IMR-90 (cell line): ENCODE results near the gene MDC1. TPM values are rescaled to one million over a fixed set of nuclear protein-coding genes. Genes with fewer than 3 reads are reported as not detected.

Experiments used
- ATAC-seq: fragments of 200-7000 bp; cut with Tn5 transposase; 2 replicates; pipeline ENCODE4 v1.9.1; 2020; ENCODE audit warnings: low read depth, mild to moderate bottlenecking, moderate library complexity
- BruUV-seq: library from RNA; stranded (reverse); fragments of 400-500 nt; replicated peaks from 2 replicates; lab custom pipeline; 2021; lab: Mats Ljungman, UMichigan
- CTCF ChIA-PET: fragments of 300-600 bp; formaldehyde crosslinking; extraction: SDS; loops from one replicate; lab custom pipeline; 2021; ENCODE audit warnings: antibody characterized with exemption; lab: Yijun Ruan, JAX
- POLR2A ChIA-PET: fragments of 300-600 bp; sonication (Branson Sonifier 250); formaldehyde crosslinking; loops from one replicate; lab custom pipeline; 2022; ENCODE audit warnings: antibody characterized with exemption; ENCODE audit not compliant: unreplicated experiment; lab: Charles Lee
- DNase-seq: peaks from one replicate; pipeline ENCODE4 v3.0.0; 2013
- H2AFZ ChIP-seq: replicated peaks from 2 replicates; pipeline ENCODE3; 2013; ENCODE audit warnings: low read length, mild to moderate bottlenecking; ENCODE audit not compliant: poor library complexity
- H2AK5ac ChIP-seq: 2 replicates; pipeline ENCODE4 v1.6.1; 2013; ENCODE audit warnings: low read depth, low read length, inconsistent platforms
- H2AK9ac ChIP-seq: replicated peaks from 2 replicates; pipeline ENCODE3; 2013; ENCODE audit warnings: mild to moderate bottlenecking, low read depth, low read length, moderate library complexity; ENCODE audit not compliant: poor library complexity
- H2BK120ac ChIP-seq: 2 replicates; pipeline ENCODE4 v1.6.1; 2013; ENCODE audit warnings: low read depth, low read length, inconsistent platforms
- H2BK15ac ChIP-seq: 3 replicates; pipeline ENCODE4 v1.6.1; 2013; ENCODE audit warnings: low read depth, low read length, inconsistent platforms
- H2BK20ac ChIP-seq: 2 replicates; pipeline ENCODE4 v1.6.1; 2013; ENCODE audit warnings: low read depth, mild to moderate bottlenecking, inconsistent platforms, low read length, moderate library complexity
- H2BK5ac ChIP-seq: 2 replicates; pipeline ENCODE4 v1.6.1; 2013; ENCODE audit warnings: mild to moderate bottlenecking, low read depth, low read length, inconsistent platforms; ENCODE audit not compliant: poor library complexity, severe bottlenecking
- H3K14ac ChIP-seq: replicated peaks from 2 replicates; pipeline ENCODE4 v1.6.1; 2013; ENCODE audit warnings: low read depth, low read length, inconsistent platforms
- H3K18ac ChIP-seq: 2 replicates; pipeline ENCODE4 v1.6.1; 2013; ENCODE audit warnings: low read depth, low read length, control low read depth
- H3K23ac ChIP-seq: 2 replicates; pipeline ENCODE4 v1.6.1; 2013; ENCODE audit warnings: low read depth, low read length, inconsistent platforms
- H3K27ac ChIP-seq: 2 replicates; pipeline ENCODE4 v1.5.1; 2013; ENCODE audit warnings: mild to moderate bottlenecking, control low read depth, low read length; ENCODE audit not compliant: insufficient read depth
- H3K27me3 ChIP-seq: 2 replicates; pipeline ENCODE4 v1.6.1; 2013; ENCODE audit warnings: low read length; ENCODE audit not compliant: control insufficient read depth, insufficient read depth
- H3K36me3 ChIP-seq: 2 replicates; pipeline ENCODE4 v1.6.1; 2013; ENCODE audit warnings: low read length, mixed read lengths; ENCODE audit not compliant: control insufficient read depth, insufficient read depth
- H3K4ac ChIP-seq: 2 replicates; pipeline ENCODE4 v1.6.1; 2013; ENCODE audit warnings: low read depth, low read length, inconsistent platforms
- H3K4me1 ChIP-seq: 2 replicates; pipeline ENCODE4 v1.6.1; 2013; ENCODE audit warnings: low read length, mixed read lengths; ENCODE audit not compliant: control insufficient read depth, insufficient read depth
- H3K4me2 ChIP-seq: 2 replicates; pipeline ENCODE4 v1.6.1; 2013; ENCODE audit warnings: low read depth, mild to moderate bottlenecking, control low read depth, low read length, moderate library complexity
- H3K4me3 ChIP-seq: 2 replicates; pipeline ENCODE4 v1.5.1; 2013; ENCODE audit warnings: low read depth, mild to moderate bottlenecking, control low read depth, low read length, moderate library complexity; ENCODE audit not compliant: insufficient read depth
- H3K56ac ChIP-seq: 2 replicates; pipeline ENCODE4 v1.6.1; 2013; ENCODE audit warnings: low read length, inconsistent platforms; ENCODE audit not compliant: insufficient read depth; ENCODE audit errors: extremely low read depth
- H3K79me1 ChIP-seq, 2 experiments: 2 replicates each; pipeline ENCODE4 v1.6.1; 2013; ENCODE audit warnings: low read length in 2 of 2, inconsistent platforms in 1 of 2, low read depth in 1 of 2
- H3K9ac ChIP-seq: 2 replicates; pipeline ENCODE4 v1.6.1; 2013; ENCODE audit warnings: low read depth, low read length, control low read depth
- H3K9me1 ChIP-seq: 2 replicates; pipeline ENCODE4 v1.6.1; 2013; ENCODE audit warnings: low read length, inconsistent platforms; ENCODE audit not compliant: insufficient read depth
- H3K9me3 ChIP-seq: 2 replicates; pipeline ENCODE4 v1.6.1; 2013; ENCODE audit warnings: low read length; ENCODE audit not compliant: control insufficient read depth, insufficient read depth
- H4K20me1 ChIP-seq: 2 replicates; pipeline ENCODE4 v1.6.1; 2013; ENCODE audit warnings: low read length, inconsistent platforms; ENCODE audit not compliant: insufficient read depth
- H4K5ac ChIP-seq: 2 replicates; pipeline ENCODE4 v1.6.1; 2013; ENCODE audit warnings: mild to moderate bottlenecking, low read depth, low read length, control low read depth
- H4K8ac ChIP-seq, 2 experiments: 2 replicates each; pipeline ENCODE4 v1.6.1; 2013; ENCODE audit warnings: low read depth in 2 of 2, low read length in 2 of 2, control low read depth in 1 of 2, inconsistent platforms in 1 of 2
- H4K91ac ChIP-seq: 2 replicates; pipeline ENCODE4 v1.6.1; 2013; ENCODE audit warnings: low read depth, low read length, inconsistent platforms; ENCODE audit not compliant: insufficient read depth
- FOS ChIP-seq: fragments of 150-350 bp; IDR thresholded peaks from 2 replicates; pipeline ENCODE4 v1.6.1; 2016; ENCODE audit warnings: low read depth, low read length
- SMC3 ChIP-seq: fragments of 150-350 bp; IDR thresholded peaks from 2 replicates; pipeline ENCODE4 v1.6.1; 2016; ENCODE audit warnings: low read depth, mild to moderate bottlenecking, antibody characterized with exemption, low read length, moderate library complexity
- WGBS, 2 experiments: methylation state at CpG; one replicate each; pipeline versions ENCODE4 v1.1.5 to v1.1.7; 2013; ENCODE audit warnings: missing lambda C conversion rate in 2 of 2; ENCODE audit not compliant: insufficient read length in 1 of 2; ENCODE audit errors: extremely low coverage in 2 of 2; 5-methylcytosine and 5-hydroxymethylcytosine counted together
- dilution Hi-C: fragments of 300-500 bp; cut with HindIII; formaldehyde crosslinking; loops from one replicate; pipeline ENCODE4 v1.14.3; 2018; ENCODE audit warnings: low sequenced_read_pairs; ENCODE audit not compliant: unreplicated experiment
- in situ Hi-C: fragments of 300-500 bp; cut with MboI; formaldehyde crosslinking; loops from 3 replicates; pipeline ENCODE4 v1.14.3; 2019; ENCODE audit warnings: low sequenced_read_pairs, inconsistent platforms, mixed read lengths
- intact Hi-C: fragments of 100-400 bp; cut with micrococcal nuclease; formaldehyde crosslinking; loops from 2 replicates; pipeline ENCODE4 v1.10.0; 2022
- polyA plus RNA-seq, 3 experiments: library from polyadenylated mRNA; depleted of rRNA; stranded (reverse); fragments of >200 nt; gene quantifications; 2 replicates each; pipeline ENCODE4 v1.2.3, GENCODE V29; 2012; ENCODE audit warnings: low replicate concordance in 1 of 3
- total RNA-seq: library from RNA; depleted of rRNA; stranded (reverse); fragments of >200 nt; gene quantifications from 2 replicates; pipeline ENCODE4 v1.2.3, GENCODE V29; 2012

The MDC1 gene
- total and polyA plus RNA-seq, 2 of the 4 experiments (the other 2 are of a cell fraction): 4.5 to 12.1 TPM

DNA sequence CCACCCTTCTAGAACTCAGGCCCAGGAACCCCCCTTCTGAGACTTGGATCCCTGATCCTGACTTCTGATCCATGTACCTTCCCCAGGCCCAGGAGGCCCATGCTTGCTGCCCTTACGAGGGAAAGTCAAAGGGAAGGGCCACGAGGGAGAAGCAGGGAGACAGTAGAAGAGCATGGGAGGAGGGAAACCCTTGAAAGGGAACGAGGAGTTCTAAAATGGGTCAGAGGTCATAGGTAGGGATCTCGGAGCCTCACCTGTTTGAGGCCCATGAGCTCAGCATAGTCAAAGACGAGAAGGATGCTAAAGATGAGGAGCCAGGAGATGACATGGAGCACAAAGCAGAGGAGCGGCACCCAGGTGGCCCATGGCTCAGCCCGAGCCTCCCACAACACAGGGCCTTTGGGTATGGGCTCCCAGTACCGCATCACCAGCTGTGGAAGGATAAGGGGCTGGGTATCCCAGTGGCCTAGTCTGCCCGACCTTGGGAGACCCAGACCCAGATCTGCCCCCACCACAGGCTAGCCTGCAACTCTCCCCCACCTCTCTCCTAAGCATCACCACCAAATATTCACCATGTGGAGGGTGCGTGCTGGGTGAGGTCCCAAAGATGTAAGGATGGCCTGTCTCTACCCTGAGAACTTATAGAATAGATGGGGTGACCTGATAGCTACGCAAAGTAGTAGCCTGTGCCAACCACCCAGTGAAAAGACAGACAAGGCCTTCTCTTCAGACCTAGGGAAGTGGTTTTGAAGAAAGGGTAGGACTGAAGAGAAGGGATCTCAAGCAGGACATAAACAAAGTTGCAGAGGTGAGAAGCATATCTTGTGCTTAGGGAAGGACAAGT, 27.8 kb downstream of the MDC1 start:
- Histone ChIP-seq H2BK120ac (peak overlapping the region; percentile 86; the same call in 1 of the 2 replicates), H2AK9ac (peak overlapping the region; percentile 98), H3K4me3 (no peak overlapping the region), H2BK15ac (peak overlapping the region; percentile 37; the same call in 1 of the 3 replicates), H3K4ac (peak overlapping the region; percentile 98), H3K4me1 (peaks cover 19% of the 10 kb centered on the region), H4K91ac (0 out of 2 replicates have a peak overlapping the region, but pooled peaks have one; percentile 83), H3K27ac (peak overlapping the region; percentile 99; the same call in 1 of the 2 replicates), H2AK5ac (peak overlapping the region; percentile 98), H3K56ac (no peak overlapping the region), H4K8ac (peak overlapping the region; percentile 62 to 87; a peak in 3 of 4 replicates), H2BK20ac (peak overlapping the region; percentile 52), H3K9ac (peak overlapping the region; percentile 97; the same call in 1 of the 2 replicates), H2AFZ (peak overlapping the region; percentile 14), H3K9me3 (no peaks in the 10 kb centered on the region), H4K20me1 (peaks cover 18% of the 10 kb centered on the region), H3K14ac (peak overlapping the region; percentile 97), H3K23ac (peak overlapping the region; percentile 98), H3K79me1 (peaks cover 18 to 37% of the 10 kb centered on the region in 2 experiments; a peak in 3 of 4 replicates), H2BK5ac (peak overlapping the region; percentile 92), H3K9me1 (peaks cover 13% of the 10 kb centered on the region), H3K18ac (no peak overlapping the region), H4K5ac (0 out of 2 replicates have a peak overlapping the region, but pooled peaks have one; percentile 8), H3K36me3 (peaks cover 11% of the 10 kb centered on the region), H3K27me3 (no peaks in the 10 kb centered on the region), H3K4me2 (no peak overlapping the region; the same call in 1 of the 2 replicates)
- no TSS peak for BruUV-seq
- ATAC-seq (no peak), DNase-seq (no peak)
- ChIA-PET CTCF (interaction anchor here (2.2 kb wide), 1 partner anchor 10 kb away, joined by 6 read pairs; no protein-coding TSS in a partner anchor), POLR2A (no interaction called here)
- no peak for TF ChIP-seq FOS
- no peak for TF ChIP-seq SMC3
- in situ Hi-C loops: no loop called here
- 87% methylated on average over 3 of the region's 11 CpGs; no CpG with 5 or more reads in 1 of the 2 experiments for WGBS, 2 experiments
- dilution Hi-C loops: no loop called here
- intact Hi-C loops: no loop called here
